Stomach (tissue), 9 donors: Measurements from ENCODE around the gene CASQ1. TPM values are rescaled to one million over a fixed set of nuclear protein-coding genes. Genes with fewer than 3 reads are reported as not detected.

Experiments
- DNase-seq, 2 donors: peaks; one replicate each; pipeline versions ENCODE4 v3.0.0 to v3.0.0-alpha.2; 2013 to 2019
- H3K27ac ChIP-seq, 5 donors: fragments of 200-600 bp in 4 of 5; sonication (generic) in 4 of 5; one replicate each; pipeline ENCODE4 v1.5.1; 2013 to 2019; ENCODE audit warnings: mild to moderate bottlenecking in 1 of 5, moderate library complexity in 1 of 5
- H3K27me3 ChIP-seq, 3 donors: fragments of 200-600 bp; sonication (generic); one replicate each; pipeline ENCODE4 v1.5.1; 2017 to 2019; ENCODE audit warnings: mixed run types in 1 of 3
- H3K36me3 ChIP-seq, 4 donors: fragments of 200-600 bp; sonication (generic); 1 replicate in 3 of 4; 2 replicates in 1 of 4; pipeline ENCODE4 v1.5.1; 2016 to 2019
- H3K4me1 ChIP-seq, 4 donors: fragments of 200-600 bp; sonication (generic); one replicate each; pipeline ENCODE4 v1.5.1; 2016 to 2019
- H3K4me3 ChIP-seq, 4 donors: fragments of 200-600 bp; sonication (generic) in 3 of 4; one replicate each; pipeline ENCODE4 v1.5.1; 2016 to 2019; ENCODE audit warnings: mild to moderate bottlenecking in 1 of 4
- H3K9me3 ChIP-seq, 4 donors: fragments of 200-600 bp; sonication (generic); one replicate each; pipeline ENCODE4 v1.5.1; 2016 to 2019
- CTCF ChIP-seq, 7 experiments: fragments of 450-650 bp in 4 of 7; fragments of 200-600 bp in 3 of 7; sonication (generic) in 3 of 7; IDR thresholded peaks; one replicate each; pipeline ENCODE4 v1.5.1; 2016 to 2019; ENCODE audit warnings: antibody characterized with exemption in 7 of 7, control low read depth in 2 of 7, mild to moderate bottlenecking in 1 of 7
- EP300 ChIP-seq: sonication (generic); formaldehyde crosslinking; IDR thresholded peaks from one replicate; pipeline ENCODE4 v1.6.1; 2017; ENCODE audit warnings: antibody characterized with exemption
- POLR2A ChIP-seq, 4 donors: fragments of 450-650 bp; IDR thresholded peaks; one replicate each; pipeline ENCODE4 v1.6.1; 2016; ENCODE audit warnings: antibody characterized with exemption in 4 of 4, control low read depth in 2 of 4, mild to moderate bottlenecking in 1 of 4, moderate library complexity in 1 of 4
- POLR2AphosphoS5 ChIP-seq, 3 donors: sonication (generic); formaldehyde crosslinking; IDR thresholded peaks; one replicate each; pipeline ENCODE4 v1.6.1; 2016; ENCODE audit warnings: antibody characterized with exemption in 3 of 3
- WGBS, 5 donors: extraction: QIAGEN DNeasy Blood & Tissue Kit in 3 of 5; methylation state at CpG; one replicate each; pipeline versions ENCODE4 v1.1.5 to v1.1.7; 2013 to 2018; 5-methylcytosine and 5-hydroxymethylcytosine counted together
- intact Hi-C: fragments of 100-400 bp; cut with DNase I; formaldehyde crosslinking; loops from one replicate; pipeline ENCODE4 v1.15.1; 2023; ENCODE audit warnings: low total_unique reads
- polyA plus RNA-seq, 3 donors: library from polyadenylated mRNA; stranded (reverse); fragments of 200-250 nt; gene quantifications; one replicate each; pipeline ENCODE4 v1.2.3, GENCODE V29; 2013
- total RNA-seq, 5 donors: library from RNA; depleted of rRNA; stranded (reverse); fragments of >200 nt; gene quantifications; one replicate each; pipeline versions ENCODE4 v1.1.0 to v1.2.3, GENCODE V29; 2014 to 2016
- donor health status: healthy with polysubstance abuse.
- donor health status: Bipolar disorder and iron deficiency.
- donor health status: healthy.

Gene CASQ1
- total and polyA plus RNA-seq, 8 donors, result 0.48 to 0.61 (median 0.55) TPM; not detected in 5

GRCh38 chr1:160206421-160207117 is 16.2 kb downstream of the CASQ1 start:
- Histone ChIP-seq H3K9me3 (no peaks in the 10 kb centered on the region), H3K27ac (peak overlapping the region in 4 of 5 donors; percentile 93 to 95 (median 94)), H3K36me3 (peaks cover 12 to 42% (median 31%) of the 10 kb centered on the region in 4 donors), H3K4me3 (peak overlapping the region; percentile 69 to 91 (median 84)), H3K4me1 (peaks cover 37 to 70% (median 65%) of the 10 kb centered on the region in 4 donors), H3K27me3 (no peaks in the 10 kb centered on the region)
- DNase-seq, result peak in 1 of 2 donors; percentile 38
- 56 to 68% (median 62%) methylated on average over 9 of the region's 9 CpGs for WGBS, 5 donors
- intact Hi-C loops, result no loop called here
- TF ChIP-seq CTCF (IDR thresholded peaks at IDR 0.05) (no peak), EP300 (no peak), POLR2AphosphoS5 (IDR thresholded peaks at IDR 0.05) (no peak), POLR2A (IDR thresholded peaks at IDR 0.05) (no peak)

GRCh38 chr1:160207118-160207650 is 16.8 kb downstream of the CASQ1 start:
- no peak for DNase-seq
- no peaks in the 10 kb centered on the region for H3K27me3 ChIP-seq
- H3K36me3 ChIP-seq, result peaks cover 18 to 48% (median 37%) of the 10 kb centered on the region in 4 donors
- H3K27ac ChIP-seq, result peak overlapping the region in 4 of 5 donors; percentile 93 to 95 (median 94)
- 74 to 90% (median 88%) methylated on average over 4 of the region's 4 CpGs for WGBS, 5 donors
- H3K4me3 ChIP-seq, result peak overlapping the region in 1 of 4 donors; percentile 79
- intact Hi-C loops, result no loop called here
- TF ChIP-seq POLR2A (IDR thresholded peaks at IDR 0.05), result no peak
- no peak for TF ChIP-seq EP300
- TF ChIP-seq CTCF (IDR thresholded peaks at IDR 0.05), result no peak
- TF ChIP-seq POLR2AphosphoS5 (IDR thresholded peaks at IDR 0.05), result no peak
- H3K4me1 ChIP-seq, result peaks cover 37 to 70% (median 65%) of the 10 kb centered on the region in 4 donors
- no peaks in the 10 kb centered on the region for H3K9me3 ChIP-seq

- peaks cover 26 to 56% (median 45%) of the 10 kb centered on the region in 4 donors for H3K36me3 ChIP-seq
- peaks cover 37 to 70% (median 65%) of the 10 kb centered on the region in 4 donors for H3K4me1 ChIP-seq
- WGBS, 5 donors, result 62 to 79% (median 68%) methylated on average over 9 of the region's 9 CpGs
- DNase-seq, result no peak
- no peaks in the 10 kb centered on the region for H3K27me3 ChIP-seq
- no peaks in the 10 kb centered on the region for H3K9me3 ChIP-seq
- H3K27ac ChIP-seq, result peak overlapping the region in 4 of 5 donors; percentile 93 to 95 (median 94)
- H3K4me3 ChIP-seq, result no peak overlapping the region
- intact Hi-C loops, result no loop called here
- TF ChIP-seq POLR2A (IDR thresholded peaks at IDR 0.05), result no peak
- TF ChIP-seq EP300, result no peak
- TF ChIP-seq POLR2AphosphoS5 (IDR thresholded peaks at IDR 0.05), result no peak
- TF ChIP-seq CTCF (IDR thresholded peaks at IDR 0.05), result no peak
Observed at GRCh38 chr1:160207771-160208556, 17.6 kb downstream of the CASQ1 start.
